ENCODE measurements around the gene PPP2R1A.

Gene PPP2R1A

DNA sequence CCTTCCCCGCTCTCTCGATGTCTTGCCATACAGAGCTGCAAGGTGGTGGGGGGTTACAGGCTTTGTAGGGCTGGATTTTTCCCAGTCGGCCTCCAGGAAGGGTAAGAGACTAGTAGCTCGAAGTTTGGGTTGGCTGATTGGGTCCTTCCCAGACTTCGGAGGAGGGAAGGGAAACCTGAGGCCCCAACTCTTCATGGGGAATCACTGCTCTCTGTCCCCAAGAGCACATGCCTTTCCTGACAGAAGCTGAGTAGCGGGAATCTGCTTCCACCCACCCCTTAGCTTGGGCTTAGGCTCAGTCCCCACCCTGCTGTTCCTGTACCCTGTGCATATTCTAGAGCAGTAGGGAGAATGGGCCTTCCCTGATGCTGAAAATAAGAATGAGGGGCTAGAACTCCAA lies 39.7 kb downstream of the PPP2R1A start:
- DNase-seq (ENCODE audit: low read depth), result no peak
- TF ChIP-seq CTCF (conservative IDR thresholded peaks at IDR 0.05; ENCODE audit: low read depth, low read length), result no peak
- H3K4me3 ChIP-seq (ENCODE audit: low read length), result no peak overlapping the region

GRCh38 chr19:52230685-52231084 lies 40.8 kb downstream of the PPP2R1A start:
- no peak for TF ChIP-seq CTCF (conservative IDR thresholded peaks at IDR 0.05; ENCODE audit: low read depth, low read length)
- H3K4me3 ChIP-seq (ENCODE audit: low read length), result no peak overlapping the region
- DNase-seq (ENCODE audit: low read depth), result no peak

- DNase-seq (ENCODE audit: low read depth), result no peak
- no peak overlapping the region for H3K4me3 ChIP-seq (ENCODE audit: low read length)
- TF ChIP-seq CTCF (conservative IDR thresholded peaks at IDR 0.05; ENCODE audit: low read depth, low read length), result no peak
These were observed 41.5 kb downstream of the PPP2R1A start for GRCh38 chr19:52231154-52231910.

DNA sequence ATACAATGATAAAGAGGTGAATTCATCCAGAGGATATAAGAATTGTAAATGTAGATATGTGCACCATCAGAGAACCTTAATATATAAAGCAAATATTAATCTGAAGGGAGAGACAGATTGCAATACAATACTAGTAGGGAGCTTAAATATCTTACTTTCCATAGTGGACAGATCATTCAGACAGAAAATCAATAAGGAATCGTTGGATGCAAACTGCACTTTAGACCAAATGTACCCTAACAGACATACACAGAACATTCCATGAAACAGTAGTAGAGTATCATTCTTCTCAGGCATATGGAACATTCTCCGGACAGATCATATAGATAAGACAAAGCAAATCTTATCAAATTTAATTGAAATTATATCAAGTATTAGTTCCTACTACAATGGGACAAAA lies 44.6 kb downstream of the PPP2R1A start:
- H3K4me3 ChIP-seq (ENCODE audit: low read length), result no peak overlapping the region
- DNase-seq (ENCODE audit: low read depth), result no peak
- TF ChIP-seq CTCF (conservative IDR thresholded peaks at IDR 0.05; ENCODE audit: low read depth, low read length), result no peak

DNA sequence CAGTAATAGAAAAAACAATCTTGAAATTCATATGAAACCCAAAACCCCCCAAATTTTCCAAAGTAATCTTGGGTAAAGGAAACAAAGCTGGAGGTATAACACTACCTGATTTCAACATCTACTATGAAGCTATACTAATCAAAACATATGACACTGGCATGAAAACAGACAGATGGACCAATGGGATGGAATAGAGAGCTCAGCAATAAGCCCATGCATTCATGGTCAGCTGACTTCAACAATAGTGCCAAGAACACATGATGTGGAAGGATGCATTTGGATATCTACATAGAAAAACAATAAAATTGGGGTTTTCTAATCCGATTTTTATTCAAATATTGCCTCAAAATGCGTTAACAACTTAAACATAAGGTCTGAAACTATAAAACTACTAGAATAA lies 47.3 kb downstream of the PPP2R1A start:
- no peak for DNase-seq (ENCODE audit: low read depth)
- H3K4me3 ChIP-seq (ENCODE audit: low read length), result no peak overlapping the region
- TF ChIP-seq CTCF (conservative IDR thresholded peaks at IDR 0.05; ENCODE audit: low read depth, low read length), result no peak

- TF ChIP-seq CTCF (conservative IDR thresholded peaks at IDR 0.05; ENCODE audit: low read depth, low read length), result peak; percentile 93
- H3K4me3 ChIP-seq (ENCODE audit: low read length), result no peak overlapping the region
- peak; percentile 20 for DNase-seq (ENCODE audit: low read depth)
These were observed 48.0 kb downstream of the PPP2R1A start for GRCh38 chr19:52237771-52238400.

DNA sequence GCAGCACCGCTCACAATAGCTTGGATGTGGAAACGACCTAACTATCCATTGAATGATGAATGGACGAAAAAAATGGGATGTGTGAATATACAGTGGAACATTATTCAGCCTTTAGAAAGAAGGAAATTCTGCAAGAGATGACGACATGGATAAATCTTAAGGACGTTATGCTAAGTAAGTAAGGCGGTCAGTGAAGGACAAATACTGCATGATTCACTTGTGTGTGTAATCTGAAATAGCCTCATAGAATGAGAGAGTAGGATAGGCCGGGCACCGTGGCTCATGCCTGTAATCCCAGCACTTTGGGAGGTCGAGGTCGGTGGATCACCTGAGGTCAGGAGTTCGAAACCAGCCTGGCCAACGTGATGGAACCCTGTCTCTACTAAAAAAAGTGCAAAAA lies 54.2 kb downstream of the PPP2R1A start:
- H3K4me3 ChIP-seq (ENCODE audit: low read length), result no peak overlapping the region
- DNase-seq (ENCODE audit: low read depth), result no peak
- no peak for TF ChIP-seq CTCF (conservative IDR thresholded peaks at IDR 0.05; ENCODE audit: low read depth, low read length)

Data from retinal pigment epithelial cell (primary cell).